HepG2 (cell line): ENCODE data around the gene PTS. TPM values are rescaled to one million over a fixed set of nuclear protein-coding genes. Genes with fewer than 3 reads are reported as not detected.

Experiments
- CREM ChIP-seq, 2 experiments: sonication (generic) in 1 of 2; formaldehyde crosslinking in 1 of 2; IDR thresholded peaks; 2 replicates each; pipeline versions ENCODE4 v1.4.0 to v1.6.1; 2016 to 2020; ENCODE audit warnings: antibody characterized with exemption in 1 of 2, mild to moderate bottlenecking in 1 of 2, missing genetic modification reagents in 1 of 2
- FOXO1 ChIP-seq: sonication (generic); formaldehyde crosslinking; IDR thresholded peaks from 2 replicates; pipeline ENCODE4 v1.4.0; 2020; ENCODE audit warnings: missing genetic modification reagents
- HDAC1 ChIP-seq: sonication (generic); formaldehyde crosslinking; IDR thresholded peaks from 2 replicates; pipeline ENCODE4 v1.5.1; 2020; ENCODE audit warnings: mild to moderate bottlenecking, missing genetic modification reagents
- HNRNPH1 ChIP-seq: fragments of 200-400 bp; formaldehyde crosslinking; optimal IDR thresholded peaks from 2 replicates; pipeline ENCODE3; 2017; ENCODE audit warnings: mild to moderate bottlenecking, low read depth, low read length
- KDM3A ChIP-seq: IDR thresholded peaks from 2 replicates; pipeline ENCODE4 v1.6.1; 2018; ENCODE audit warnings: low read depth, missing compliant biosample characterization
- MEF2D ChIP-seq: sonication (generic); formaldehyde crosslinking; IDR thresholded peaks from 2 replicates; pipeline ENCODE4 v1.5.1; 2020; ENCODE audit warnings: mild to moderate bottlenecking, missing genetic modification reagents
- NCOA2 ChIP-seq: sonication (generic); formaldehyde crosslinking; IDR thresholded peaks from 2 replicates; pipeline ENCODE4 v1.8.0; 2022; ENCODE audit warnings: inconsistent platforms
- NFE2L1 ChIP-seq: sonication (generic); formaldehyde crosslinking; IDR thresholded peaks from 2 replicates; pipeline ENCODE4 v1.4.0; 2020; ENCODE audit warnings: missing genetic modification reagents, mild to moderate bottlenecking, borderline replicate concordance
- SMARCC2 ChIP-seq: fragments of 450-650 bp; IDR thresholded peaks from 2 replicates; pipeline ENCODE4 v1.6.1; 2017; ENCODE audit warnings: antibody characterized with exemption, mild to moderate bottlenecking
- TAF1 ChIP-seq: sonication (generic); formaldehyde crosslinking; IDR thresholded peaks from 2 replicates; pipeline ENCODE4 v1.4.0; 2020; ENCODE audit warnings: missing genetic modification reagents
- TOE1 ChIP-seq: sonication (generic); formaldehyde crosslinking; IDR thresholded peaks from 2 replicates; pipeline ENCODE4 v1.4.0; 2020; ENCODE audit warnings: mild to moderate bottlenecking, missing genetic modification reagents
- ZIK1 ChIP-seq: sonication (generic); formaldehyde crosslinking; IDR thresholded peaks from 2 replicates; pipeline ENCODE4 v1.5.0; 2020; ENCODE audit warnings: mild to moderate bottlenecking, low read depth, missing genetic modification reagents, borderline replicate concordance
- ZNF607 ChIP-seq: sonication (generic); formaldehyde crosslinking; IDR thresholded peaks from 2 replicates; pipeline ENCODE4 v1.5.1; 2020; ENCODE audit warnings: missing genetic modification reagents, mild to moderate bottlenecking, borderline replicate concordance
- ZNF746 ChIP-seq: sonication (generic); formaldehyde crosslinking; IDR thresholded peaks from 2 replicates; pipeline ENCODE4 v1.8.0; 2022; ENCODE audit warnings: mild to moderate bottlenecking, missing genetic modification reagents
- ZSCAN29 ChIP-seq: sonication (generic); formaldehyde crosslinking; conservative IDR thresholded peaks from 2 replicates; pipeline ENCODE4 v1.4.0; 2020; ENCODE audit warnings: mild to moderate bottlenecking, missing genetic modification reagents
- polyA plus RNA-seq, 8 experiments: library from polyadenylated mRNA; depleted of rRNA in 3 of 8; stranded (reverse) in 7 of 8; unstranded in 1 of 8; fragments of >200 nt; fragmentation: Illumina TruSeq in 4 of 8; extraction: Trizol in 4 of 8; gene quantifications; 2 replicates each; pipeline versions ENCODE4 v1.2.1 to v1.2.3, GENCODE V29; 2011 to 2016; ENCODE audit warnings: low read depth in 4 of 8, missing spikeins in 1 of 8, mixed read lengths in 1 of 8; ENCODE audit not compliant: insufficient read depth in 1 of 8
- total RNA-seq, 5 experiments: library from RNA; depleted of rRNA; stranded (reverse); fragments of >200 nt; fragmentation: Illumina TruSeq; extraction: Trizol; gene quantifications; 2 replicates each; pipeline ENCODE4 v1.2.3, GENCODE V29; 2016; ENCODE audit warnings: low read depth in 1 of 5
- TF ChIP-seq, protein P1 (sequence below): sonication (generic); formaldehyde crosslinking; IDR thresholded peaks from 2 replicates; pipeline ENCODE4 v1.4.0; 2020; ENCODE audit warnings: missing genetic modification reagents
- TF ChIP-seq, protein P2 (sequence below): sonication (generic); formaldehyde crosslinking; IDR thresholded peaks from 2 replicates; pipeline ENCODE4 v1.5.1; 2020; ENCODE audit warnings: mild to moderate bottlenecking, missing genetic modification reagents, borderline replicate concordance
- TF ChIP-seq, protein P3 (sequence below): IDR thresholded peaks from 2 replicates; pipeline ENCODE4 v1.6.1; 2012; ENCODE audit warnings: inconsistent platforms
- TF ChIP-seq, protein P4 (sequence below): sonication (generic); formaldehyde crosslinking; IDR thresholded peaks from 2 replicates; pipeline ENCODE4 v1.8.0; 2022; ENCODE audit warnings: mild to moderate bottlenecking, missing genetic modification reagents; ENCODE audit not compliant: insufficient replicate concordance
- TF ChIP-seq, protein P5 (sequence below): sonication (generic); formaldehyde crosslinking; IDR thresholded peaks from 2 replicates; pipeline ENCODE4 v1.8.0; 2022; ENCODE audit warnings: mild to moderate bottlenecking, missing genetic modification reagents, moderate library complexity
- TF ChIP-seq, protein P6 (sequence below): sonication (generic); formaldehyde crosslinking; IDR thresholded peaks from 2 replicates; pipeline ENCODE4 v1.5.0; 2020; ENCODE audit warnings: mild to moderate bottlenecking, missing genetic modification reagents

The PTS gene
- total and polyA plus RNA-seq, 2 of the 13 experiments (the other 11 are each of a cell fraction or from before 2014, with no cell fraction given) = 33.6 to 49.3 TPM

DNA sequence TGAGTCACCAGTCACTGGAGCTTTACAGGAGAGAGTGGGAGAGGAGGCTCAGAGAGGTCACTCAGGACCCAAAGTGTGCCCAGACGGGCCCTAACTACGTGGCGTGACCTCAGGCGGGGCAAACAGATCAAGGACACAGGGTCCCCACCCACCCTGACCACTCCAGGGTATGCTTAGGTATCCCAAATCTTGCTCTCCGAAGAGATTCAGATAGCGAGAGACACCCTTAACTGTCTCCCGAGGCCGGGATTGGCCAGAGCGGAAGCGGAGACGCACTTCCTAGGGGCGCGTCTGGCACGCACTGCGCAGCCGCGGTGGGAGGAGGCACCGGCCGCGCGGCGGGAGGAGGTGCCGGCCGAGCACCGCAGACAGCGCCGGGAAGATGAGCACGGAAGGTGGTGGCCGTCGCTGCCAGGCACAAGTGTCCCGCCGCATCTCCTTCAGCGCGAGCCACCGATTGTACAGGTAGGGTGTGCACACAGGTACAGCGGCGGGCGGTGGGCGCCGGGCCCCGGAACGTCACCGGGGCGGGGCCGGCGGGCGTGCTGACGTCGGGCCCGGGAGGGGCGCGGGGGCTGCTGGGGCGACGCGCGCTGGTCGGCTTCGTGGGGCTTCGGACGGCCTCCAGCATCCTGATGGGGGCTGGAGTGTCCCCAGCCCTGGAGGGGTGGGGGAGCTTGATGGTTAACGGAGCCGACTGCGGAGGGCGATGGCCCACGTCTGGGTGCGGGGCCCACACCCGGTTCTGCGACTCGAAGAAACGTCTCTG is at the start of gene PTS (continued):
- TF ChIP-seq TAF1 (peak; percentile 85), ZNF607 (CRISPR knock-in tag) (peak; percentile 84; the same call in 1 of the 2 replicates), ZIK1 (CRISPR knock-in tag) (peak; percentile 67; the same call in 1 of the 2 replicates), HNRNPH1 (no peak), TOE1 (CRISPR knock-in tag) (no peak), NFE2L1 (CRISPR knock-in tag) (no peak), MEF2D (CRISPR knock-in tag) (no peak; the same call in 1 of the 2 replicates), ZSCAN29 (CRISPR knock-in tag) (0 out of 2 replicates have a peak, but pooled peaks have one; percentile 40), HDAC1 (CRISPR knock-in tag) (peak; percentile 67; the same call in 1 of the 2 replicates), FOXO1 (CRISPR knock-in tag) (peak; percentile 32; the same call in 1 of the 2 replicates), SMARCC2 (no peak), ZNF746 (CRISPR knock-in tag) (no peak; the same call in 1 of the 2 replicates), CREM (IDR thresholded peaks at IDR 0.05) (no peak), CREM (CRISPR knock-in tag; IDR thresholded peaks at IDR 0.05) (no peak), NCOA2 (CRISPR knock-in tag) (no peak), KDM3A (CRISPR knock-in tag) (peak; percentile 77; the same call in 1 of the 2 replicates)
- TF ChIP-seq, protein P1, sequence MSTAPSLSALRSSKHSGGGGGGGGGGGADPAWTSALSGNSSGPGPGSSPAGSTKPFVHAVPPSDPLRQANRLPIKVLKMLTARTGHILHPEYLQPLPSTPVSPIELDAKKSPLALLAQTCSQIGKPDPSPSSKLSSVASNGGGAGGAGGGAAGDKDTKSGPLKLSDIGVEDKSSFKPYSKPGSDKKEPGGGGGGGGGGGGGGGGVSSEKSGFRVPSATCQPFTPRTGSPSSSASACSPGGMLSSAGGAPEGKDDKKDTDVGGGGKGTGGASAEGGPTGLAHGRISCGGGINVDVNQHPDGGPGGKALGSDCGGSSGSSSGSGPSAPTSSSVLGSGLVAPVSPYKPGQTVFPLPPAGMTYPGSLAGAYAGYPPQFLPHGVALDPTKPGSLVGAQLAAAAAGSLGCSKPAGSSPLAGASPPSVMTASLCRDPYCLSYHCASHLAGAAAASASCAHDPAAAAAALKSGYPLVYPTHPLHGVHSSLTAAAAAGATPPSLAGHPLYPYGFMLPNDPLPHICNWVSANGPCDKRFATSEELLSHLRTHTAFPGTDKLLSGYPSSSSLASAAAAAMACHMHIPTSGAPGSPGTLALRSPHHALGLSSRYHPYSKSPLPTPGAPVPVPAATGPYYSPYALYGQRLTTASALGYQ (CRISPR knock-in tag) = no peak
- TF ChIP-seq, protein P2, sequence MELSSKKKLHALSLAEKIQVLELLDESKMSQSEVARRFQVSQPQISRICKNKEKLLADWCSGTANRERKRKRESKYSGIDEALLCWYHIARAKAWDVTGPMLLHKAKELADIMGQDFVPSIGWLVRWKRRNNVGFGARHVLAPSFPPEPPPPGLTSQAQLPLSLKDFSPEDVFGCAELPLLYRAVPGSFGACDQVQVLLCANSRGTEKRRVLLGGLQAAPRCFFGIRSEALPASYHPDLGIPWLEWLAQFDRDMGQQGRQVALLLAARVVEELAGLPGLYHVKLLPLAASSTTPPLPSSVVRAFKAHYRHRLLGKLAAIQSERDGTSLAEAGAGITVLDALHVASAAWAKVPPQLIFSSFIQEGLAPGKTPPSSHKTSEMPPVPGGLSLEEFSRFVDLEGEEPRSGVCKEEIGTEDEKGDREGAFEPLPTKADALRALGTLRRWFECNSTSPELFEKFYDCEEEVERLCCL (CRISPR knock-in tag) = peak; percentile 40; the same call in 1 of the 2 replicates
- TF ChIP-seq, protein P3, sequence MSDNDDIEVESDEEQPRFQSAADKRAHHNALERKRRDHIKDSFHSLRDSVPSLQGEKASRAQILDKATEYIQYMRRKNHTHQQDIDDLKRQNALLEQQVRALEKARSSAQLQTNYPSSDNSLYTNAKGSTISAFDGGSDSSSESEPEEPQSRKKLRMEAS = peak; percentile 77
- TF ChIP-seq, protein P4, sequence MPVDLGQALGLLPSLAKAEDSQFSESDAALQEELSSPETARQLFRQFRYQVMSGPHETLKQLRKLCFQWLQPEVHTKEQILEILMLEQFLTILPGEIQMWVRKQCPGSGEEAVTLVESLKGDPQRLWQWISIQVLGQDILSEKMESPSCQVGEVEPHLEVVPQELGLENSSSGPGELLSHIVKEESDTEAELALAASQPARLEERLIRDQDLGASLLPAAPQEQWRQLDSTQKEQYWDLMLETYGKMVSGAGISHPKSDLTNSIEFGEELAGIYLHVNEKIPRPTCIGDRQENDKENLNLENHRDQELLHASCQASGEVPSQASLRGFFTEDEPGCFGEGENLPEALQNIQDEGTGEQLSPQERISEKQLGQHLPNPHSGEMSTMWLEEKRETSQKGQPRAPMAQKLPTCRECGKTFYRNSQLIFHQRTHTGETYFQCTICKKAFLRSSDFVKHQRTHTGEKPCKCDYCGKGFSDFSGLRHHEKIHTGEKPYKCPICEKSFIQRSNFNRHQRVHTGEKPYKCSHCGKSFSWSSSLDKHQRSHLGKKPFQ = peak; percentile 39
- TF ChIP-seq, protein P5, sequence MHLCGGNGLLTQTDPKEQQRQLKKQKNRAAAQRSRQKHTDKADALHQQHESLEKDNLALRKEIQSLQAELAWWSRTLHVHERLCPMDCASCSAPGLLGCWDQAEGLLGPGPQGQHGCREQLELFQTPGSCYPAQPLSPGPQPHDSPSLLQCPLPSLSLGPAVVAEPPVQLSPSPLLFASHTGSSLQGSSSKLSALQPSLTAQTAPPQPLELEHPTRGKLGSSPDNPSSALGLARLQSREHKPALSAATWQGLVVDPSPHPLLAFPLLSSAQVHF = no peak
- TF ChIP-seq, protein P6, sequence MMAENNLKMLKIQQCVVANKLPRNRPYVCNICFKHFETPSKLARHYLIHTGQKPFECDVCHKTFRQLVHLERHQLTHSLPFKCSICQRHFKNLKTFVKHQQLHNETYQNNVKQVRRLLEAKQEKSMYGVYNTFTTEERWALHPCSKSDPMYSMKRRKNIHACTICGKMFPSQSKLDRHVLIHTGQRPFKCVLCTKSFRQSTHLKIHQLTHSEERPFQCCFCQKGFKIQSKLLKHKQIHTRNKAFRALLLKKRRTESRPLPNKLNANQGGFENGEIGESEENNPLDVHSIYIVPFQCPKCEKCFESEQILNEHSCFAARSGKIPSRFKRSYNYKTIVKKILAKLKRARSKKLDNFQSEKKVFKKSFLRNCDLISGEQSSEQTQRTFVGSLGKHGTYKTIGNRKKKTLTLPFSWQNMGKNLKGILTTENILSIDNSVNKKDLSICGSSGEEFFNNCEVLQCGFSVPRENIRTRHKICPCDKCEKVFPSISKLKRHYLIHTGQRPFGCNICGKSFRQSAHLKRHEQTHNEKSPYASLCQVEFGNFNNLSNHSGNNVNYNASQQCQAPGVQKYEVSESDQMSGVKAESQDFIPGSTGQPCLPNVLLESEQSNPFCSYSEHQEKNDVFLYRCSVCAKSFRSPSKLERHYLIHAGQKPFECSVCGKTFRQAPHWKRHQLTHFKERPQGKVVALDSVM (CRISPR knock-in tag) = no peak
